NCI-H1105 (cell line): Measurements from ENCODE around the gene KRT16.
"Not testable (repeated sequence)": the region's sequence is repeated elsewhere in the genome, so short reads cannot be mapped to it uniquely, and the experiment has no call there.

Experiments
- DNase-seq: peaks from one replicate; lab custom pipeline; 2025; lab: John Stamatoyannopoulos, UW

Gene KRT16

DNA sequence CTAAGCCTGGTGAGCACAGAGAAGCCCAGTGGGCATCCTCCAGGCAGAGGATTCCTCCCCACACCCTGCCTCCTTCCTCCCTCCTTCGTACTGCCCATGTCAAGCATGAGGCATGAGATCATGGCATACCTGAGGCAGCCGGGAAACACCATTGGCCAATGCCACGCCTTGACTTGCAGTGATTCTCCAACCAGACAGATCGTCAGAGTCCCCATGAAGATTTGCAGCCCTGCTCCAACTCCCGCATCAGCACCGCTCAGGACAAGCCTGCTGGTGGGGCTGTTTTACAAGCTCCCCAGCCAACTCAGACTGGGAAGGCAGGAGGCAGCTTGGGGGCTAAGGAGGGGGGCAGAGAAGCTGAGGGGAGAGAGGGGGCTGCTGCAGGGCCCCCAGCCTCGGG is 2.9 kb upstream of the KRT16 start:
- DNase-seq = no peak

DNA sequence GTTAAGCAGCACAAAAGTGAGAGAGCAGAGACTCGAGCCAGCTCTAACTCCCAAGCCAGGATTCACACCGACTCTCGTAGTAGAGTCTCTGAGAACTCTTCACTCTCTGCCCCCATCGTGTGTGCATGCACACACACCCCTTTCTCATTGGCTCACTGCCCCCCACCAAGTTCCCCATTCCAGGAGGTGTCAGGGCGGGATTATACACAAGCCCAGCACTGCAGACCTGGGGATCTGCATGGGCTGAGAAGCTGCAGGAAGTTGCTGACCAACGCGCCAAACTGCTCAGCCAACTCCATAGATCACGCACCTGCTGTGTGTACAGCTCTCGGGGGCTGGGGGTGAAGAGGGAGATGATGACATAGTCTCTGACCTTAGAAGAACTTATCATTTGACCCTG is 2.2 kb upstream of the KRT16 start:
- not testable (repeated sequence) for DNase-seq

DNA sequence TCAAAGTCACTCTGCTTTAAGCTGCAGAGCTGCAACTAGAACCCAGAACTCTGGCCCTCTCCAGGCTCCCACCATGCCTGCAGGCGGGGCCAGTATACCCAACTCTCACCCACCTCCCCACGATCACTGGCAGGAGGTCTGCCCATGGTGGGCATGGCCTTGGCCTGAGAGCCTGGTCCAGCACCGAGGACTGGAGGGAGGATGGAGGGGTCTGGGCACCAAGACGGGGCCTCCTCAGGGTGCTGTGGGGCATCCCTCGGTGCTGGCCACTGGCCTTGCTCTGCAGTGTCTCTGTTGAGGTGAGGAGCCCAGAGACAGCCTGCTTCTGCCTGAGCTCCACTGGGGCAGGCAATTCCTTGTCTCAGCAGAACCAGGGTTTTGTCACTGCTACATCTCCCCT is 1.5 kb upstream of the KRT16 start:
- no peak for DNase-seq

DNA sequence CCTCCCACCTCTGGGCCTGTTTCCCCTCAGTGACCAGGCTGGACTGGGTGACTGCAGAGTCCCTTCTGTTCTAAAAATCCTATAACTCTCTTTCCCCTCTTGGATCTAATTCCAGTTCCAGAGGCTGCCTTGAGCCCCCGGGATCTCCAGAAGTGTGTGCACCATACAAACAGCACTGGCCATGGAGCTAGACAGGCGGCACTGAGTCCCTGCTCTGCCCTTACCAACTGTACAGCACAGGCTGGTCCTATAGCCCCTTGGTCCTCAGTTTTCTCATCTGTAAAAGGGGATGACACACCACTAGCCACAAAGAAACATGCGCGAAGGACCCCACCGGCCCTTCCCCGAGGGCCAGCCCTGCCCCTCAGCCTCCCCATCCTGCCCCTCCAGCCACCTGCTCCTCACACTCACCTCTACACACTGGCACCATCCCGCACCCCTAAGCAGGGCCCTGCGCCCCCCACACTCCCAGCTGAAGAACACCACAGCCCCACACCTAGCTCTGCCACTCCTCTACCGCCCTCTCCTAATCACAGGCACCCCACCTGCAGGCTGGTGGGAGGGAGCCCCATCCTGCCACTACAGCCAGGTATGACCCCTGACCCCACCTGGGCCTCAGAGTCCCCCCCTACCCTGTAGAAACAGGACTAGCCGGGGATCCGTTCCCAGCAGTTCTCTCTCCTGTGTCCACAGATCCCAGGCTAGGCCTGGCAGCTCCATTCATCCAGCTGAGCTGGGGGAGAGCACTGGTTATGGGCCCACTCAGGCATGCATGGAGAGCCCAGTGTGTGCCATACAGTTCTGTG is 913 bp upstream of the KRT16 start:
- no peak for DNase-seq

DNA sequence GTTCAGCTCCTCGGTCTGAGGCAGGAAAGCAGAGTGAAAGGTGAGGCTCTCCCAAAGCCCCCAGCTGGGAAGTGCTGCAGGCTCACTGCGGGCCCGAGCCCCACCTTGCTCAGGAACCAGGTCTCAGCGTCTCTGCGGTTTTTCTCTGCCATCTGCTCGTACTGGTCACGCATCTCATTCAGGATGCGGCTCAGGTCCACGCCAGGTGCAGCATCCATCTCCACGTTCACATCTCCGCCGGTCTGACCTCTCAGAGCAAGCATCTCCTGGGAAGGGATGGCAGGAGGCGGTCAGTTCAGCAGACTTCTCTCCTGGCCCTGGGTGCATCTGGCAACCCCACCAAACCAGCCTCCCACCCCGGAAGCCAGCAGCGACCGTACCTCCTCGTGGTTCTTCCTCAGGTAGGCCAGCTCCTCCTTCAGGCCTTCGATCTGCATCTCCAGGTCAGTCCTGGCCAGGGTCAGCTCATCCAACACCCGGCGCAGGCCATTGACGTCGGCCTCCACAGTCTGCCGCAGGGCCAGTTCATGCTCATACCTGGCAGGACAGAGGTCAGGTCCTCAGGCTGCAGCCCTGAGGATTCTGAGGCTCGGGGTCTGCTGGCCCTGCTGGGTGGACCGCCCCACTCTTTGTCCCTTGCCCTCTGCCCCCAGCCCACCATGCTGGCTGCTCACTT is 1.5 kb downstream of the KRT16 start:
- no peak for DNase-seq

DNA sequence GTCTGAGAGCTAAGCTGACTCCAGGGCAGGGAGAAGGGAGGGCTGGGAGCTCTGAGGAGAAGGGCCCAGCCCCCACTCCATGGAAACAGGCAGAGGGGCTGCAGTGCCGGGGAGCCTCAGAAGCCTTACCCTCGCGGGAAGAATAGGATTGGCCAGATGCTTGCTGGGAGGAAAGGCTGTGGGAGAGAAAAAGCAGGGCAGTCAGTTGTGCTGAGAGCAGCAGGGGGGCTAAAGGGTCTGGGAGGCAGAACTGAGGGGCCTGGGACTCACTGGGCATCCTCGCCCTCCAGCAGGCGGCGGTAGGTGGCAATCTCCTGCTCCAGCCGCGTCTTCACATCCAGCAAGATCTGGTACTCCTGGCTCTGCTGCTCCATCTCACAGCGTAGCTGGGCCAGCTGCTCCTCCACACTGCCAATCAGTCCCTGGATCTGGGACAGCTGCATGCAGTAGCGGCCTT is 2.5 kb downstream of the KRT16 start:
- DNase-seq = not testable (repeated sequence)

DNA sequence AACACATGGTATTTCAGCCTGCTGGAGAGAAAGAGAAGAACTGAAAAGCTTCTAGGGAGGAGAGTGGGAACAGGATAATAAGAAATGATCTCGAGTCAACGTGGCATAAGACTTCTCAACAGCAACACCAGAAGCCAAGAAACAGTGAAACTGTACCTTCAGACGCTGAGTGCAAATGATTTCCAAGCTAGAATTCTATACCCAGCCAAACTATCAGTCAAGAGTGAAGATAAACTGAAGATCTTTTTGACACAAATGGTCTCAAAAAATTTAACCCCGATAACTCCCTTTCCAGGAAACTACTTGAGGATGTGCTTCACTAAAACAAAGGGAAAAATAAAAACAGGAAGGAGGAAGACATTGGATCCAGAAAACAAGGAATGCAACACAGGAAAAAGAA is 5.6 kb downstream of the KRT16 start:
- not testable (repeated sequence) for DNase-seq

DNA sequence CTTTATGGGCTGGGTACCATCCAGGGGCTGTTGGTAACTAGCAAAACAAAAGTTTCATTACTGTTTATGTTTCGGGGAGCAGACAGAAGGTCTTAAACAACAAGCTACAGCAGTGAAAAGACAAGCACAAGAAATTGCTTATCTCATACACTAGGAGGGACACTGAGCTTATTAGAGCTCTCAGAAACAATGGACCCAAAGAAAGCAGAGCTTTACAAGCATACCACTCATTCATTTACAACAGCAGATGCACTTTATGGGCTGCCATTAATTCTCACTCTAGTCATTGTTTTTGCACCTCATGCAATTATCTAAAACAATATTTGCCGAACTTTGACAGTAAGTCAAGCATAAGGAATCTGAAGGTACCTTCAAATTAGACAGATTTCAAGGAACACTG is 10.0 kb downstream of the KRT16 start:
- no peak for DNase-seq

DNA sequence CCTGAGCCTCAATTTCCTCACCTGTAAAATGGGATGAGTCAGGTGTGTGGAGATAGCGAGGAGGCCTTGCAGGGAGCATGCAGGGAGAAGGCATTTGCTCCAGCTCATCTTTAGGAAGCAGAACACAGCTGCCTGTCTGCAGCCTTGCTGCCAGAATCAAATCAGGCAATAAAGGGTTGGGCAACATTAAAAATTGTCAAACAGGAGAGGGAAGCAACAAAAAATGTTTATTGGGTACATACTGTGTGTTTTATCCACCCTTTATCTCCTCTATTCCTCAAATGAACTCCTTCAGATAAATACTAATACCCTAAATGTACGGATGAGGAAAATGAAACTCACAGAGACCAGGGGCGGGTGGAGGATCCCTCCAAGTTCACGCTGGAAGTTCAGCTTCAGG is 12.2 kb downstream of the KRT16 start:
- no peak for DNase-seq

DNA sequence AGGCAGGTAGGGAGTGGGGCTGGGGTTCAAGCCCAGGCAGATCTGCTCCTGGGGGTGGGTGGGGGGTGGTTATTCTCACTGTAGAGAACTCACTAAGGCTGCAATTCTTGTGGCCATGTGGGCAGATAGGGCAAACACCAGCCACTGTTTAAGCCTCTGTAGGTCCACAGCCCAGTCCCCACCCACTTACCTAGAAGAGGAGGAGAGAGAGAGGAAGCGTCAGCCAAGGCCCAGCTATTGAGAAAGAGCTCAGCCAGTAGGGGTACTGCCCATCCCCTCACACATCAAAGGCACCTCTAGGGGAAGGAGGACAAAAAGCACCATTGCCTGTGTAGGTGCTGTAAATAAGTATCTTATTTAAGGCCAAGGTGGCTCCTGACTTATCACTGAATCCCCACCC is 12.9 kb downstream of the KRT16 start:
- DNase-seq = no peak

DNA sequence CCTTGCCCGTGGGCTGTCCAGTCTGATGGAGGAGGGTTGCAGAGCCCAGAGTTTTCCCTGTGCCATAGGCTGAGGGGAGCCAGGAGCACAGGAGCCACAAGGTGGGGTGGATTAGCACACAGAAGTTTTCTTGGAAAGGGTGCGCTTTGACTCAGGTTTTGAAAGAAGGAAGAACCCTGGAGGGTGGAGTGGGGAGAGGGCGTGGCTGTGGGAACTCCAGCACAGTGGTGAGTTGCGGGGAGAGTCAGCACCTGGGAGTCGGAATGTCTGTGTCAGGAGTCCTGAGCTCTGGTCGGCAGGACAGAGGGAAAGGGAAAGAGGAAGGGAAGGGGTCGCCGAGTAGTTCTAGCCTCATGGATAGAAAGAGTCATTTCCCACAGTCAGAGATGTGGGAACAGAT is 17.0 kb downstream of the KRT16 start:
- no peak for DNase-seq

DNA sequence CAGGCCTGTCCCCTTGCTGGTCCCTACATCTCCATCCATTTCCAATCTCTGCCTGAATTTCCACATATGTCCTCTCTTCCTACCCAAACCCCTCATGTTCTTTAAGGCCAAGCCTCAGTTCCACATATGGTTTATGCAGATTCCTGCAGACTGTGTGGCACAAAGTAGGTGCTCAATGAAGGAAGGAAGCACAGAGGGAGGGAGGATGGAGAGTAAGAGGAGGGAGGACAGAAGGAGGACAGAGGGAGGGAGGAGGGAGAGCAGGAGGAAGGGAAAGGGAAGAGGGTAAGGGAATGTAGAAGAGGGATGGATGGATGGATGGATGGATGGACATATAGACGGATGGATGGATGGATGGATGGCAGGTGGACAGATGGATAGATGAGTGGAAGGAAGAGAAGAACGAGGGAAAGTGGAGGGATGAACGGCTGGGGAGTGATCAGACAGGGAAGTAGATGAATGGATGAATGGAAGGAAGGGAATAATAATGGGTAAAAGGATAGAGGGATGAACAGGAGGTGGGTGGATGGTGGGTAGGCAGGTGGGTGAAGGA is 18.1 kb downstream of the KRT16 start:
- no peak for DNase-seq

DNA sequence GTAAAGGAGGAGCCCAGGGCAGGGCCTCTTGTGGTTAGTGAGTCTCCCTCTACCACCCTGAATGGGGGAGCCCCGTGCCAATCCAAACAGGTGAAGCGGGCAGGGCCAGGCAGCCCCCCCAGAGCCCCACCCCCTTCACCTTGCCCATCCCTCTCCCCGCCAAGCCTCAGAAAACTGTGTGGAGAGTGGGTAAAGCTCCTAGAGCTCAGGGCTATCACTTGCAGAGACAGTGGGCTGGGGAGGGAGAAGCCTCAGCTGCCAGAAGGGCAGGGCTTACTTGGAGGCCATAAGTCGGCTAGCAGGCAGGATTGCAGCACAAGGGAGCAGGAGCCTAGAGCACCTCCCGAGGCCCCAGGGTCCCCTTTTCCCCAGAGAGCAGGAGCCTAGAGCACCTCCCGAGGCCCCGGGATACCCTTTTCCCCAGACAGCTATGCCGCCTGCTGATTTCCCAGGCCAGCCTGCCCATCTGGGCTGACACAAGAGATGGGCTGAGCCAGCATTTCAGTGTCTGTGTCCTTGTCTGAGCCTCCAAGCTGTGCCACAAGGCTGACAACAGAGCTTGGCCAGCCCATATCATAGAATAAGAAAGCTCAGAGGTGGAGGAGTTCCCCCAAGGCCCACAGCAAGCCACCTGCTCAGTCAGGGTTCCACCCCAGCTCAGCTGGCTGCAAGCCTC is 19.1 kb downstream of the KRT16 start:
- DNase-seq = no peak

DNA sequence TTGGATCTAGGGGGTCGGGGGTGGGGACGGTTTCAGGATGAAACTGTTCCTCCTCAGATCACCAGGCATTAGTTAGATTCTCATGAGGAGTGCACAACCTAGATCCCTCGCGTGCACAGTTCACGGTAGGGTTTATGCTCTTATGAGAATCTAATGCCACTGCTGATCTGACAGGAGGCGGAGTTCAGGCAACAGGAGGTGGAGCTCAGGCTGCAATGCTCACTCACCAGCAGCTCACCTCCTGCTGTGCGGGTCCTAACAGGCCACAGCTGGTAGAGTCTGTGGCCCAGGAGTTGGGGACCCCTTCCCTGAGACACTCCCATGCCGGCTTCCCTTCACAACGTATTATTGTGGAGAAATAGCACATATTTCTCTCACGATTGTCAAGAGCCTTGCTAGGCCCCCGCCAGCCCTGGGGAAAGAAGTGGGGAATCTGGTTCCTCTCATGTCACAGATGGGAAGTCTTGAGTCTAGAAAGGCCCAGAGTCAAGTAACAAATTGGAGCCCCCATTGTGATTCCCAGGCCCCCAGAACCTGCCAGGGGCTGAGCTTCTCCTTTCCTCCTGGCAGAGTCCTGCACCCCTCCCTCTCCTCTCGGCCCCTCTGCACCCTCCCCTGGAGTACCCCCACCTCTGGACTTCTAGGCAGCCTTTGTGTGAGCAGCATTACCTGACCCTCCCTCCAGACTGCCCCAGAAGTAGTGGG is 19.8 kb downstream of the KRT16 start:
- no peak for DNase-seq

DNA sequence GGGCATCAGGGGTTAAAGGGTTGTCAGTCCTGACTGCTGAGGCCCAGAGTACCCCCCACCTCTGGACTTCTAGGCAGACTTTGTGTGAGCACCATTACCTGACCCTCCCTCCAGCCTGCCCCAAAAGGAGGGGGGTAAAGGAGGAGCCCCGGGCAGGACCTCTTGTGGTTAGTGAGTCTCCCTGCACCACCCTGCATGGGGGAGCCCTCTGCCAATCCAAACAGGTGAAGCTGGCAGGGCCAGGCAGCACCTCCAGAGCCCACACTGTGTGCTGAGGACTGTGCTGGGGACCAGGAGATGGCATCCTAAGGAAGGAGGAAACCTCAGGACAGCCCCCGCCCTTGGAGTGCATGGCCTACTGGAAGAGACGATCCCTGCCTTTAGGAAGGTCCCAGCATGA is 23.3 kb downstream of the KRT16 start:
- no peak for DNase-seq

DNA sequence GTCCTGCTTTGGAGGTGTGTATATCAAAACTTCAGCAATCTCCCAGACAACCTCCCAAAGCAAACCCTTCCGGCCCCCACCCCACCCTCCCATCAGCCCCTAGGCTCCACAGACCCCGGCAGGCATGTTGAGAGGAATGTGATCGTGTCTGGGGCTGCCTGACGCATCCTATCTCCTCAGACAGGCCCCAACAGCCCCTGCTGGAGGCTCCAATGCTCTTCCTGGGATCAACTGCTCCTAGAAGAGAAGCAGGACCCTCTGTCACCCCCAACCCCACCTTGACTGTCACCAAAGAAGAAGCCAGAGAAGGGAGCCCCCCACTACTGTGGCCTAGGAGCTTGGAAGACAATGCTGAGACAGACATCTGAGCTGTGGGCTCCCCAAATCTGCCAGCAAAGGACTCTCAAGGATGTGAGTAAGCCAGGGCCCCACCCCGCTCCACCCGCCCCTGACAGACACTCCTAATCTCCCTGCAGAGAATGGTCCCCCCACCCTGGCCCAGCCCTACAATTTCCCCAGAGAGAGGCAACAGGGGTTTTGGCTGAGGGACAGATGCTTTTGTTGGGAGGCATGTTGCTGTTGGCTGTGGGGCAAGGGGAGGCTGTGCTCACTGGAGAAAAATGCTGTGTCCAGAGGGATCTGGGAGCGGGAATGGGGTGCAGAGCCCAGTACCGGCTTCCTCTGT is 24.3 kb downstream of the KRT16 start:
- DNase-seq = no peak

DNA sequence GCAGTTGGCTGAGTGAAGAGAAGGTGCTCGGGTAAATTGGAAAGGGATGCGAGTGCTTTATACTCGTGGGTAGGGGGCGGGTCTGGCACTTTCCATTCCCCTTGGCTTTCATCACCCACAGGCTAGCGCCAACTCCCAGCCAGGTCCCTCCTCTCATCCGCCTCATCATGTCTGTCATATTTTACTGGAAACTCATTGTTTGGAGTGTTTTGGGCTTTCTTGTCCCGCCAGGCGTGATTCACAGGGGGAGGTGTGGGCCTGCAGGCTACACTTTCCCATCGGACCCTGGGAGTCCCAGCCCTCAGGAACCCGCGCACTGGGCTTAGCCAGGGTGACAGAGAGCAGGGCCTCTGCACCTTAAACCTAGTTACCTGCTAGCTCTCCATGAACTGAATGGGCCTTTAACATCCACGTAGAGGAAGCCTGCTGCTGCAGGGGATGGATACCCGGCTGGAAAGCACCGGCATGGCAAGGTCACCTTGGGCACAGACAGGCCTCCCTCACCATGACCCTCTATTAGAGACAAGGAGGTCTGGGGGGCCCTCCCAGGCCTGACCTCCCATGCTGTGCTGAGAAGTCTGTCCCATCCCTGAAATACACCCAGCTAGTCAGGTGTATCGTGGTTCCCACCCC is 25.6 kb downstream of the KRT16 start, which contains the start of gene KRT14:
TSS of gene KRT14 (minus strand) at position 33 of the 633 bp plus-strand sequence. CDS start 61 bp downstream, outside the sequence.
- DNase-seq = no peak

DNA sequence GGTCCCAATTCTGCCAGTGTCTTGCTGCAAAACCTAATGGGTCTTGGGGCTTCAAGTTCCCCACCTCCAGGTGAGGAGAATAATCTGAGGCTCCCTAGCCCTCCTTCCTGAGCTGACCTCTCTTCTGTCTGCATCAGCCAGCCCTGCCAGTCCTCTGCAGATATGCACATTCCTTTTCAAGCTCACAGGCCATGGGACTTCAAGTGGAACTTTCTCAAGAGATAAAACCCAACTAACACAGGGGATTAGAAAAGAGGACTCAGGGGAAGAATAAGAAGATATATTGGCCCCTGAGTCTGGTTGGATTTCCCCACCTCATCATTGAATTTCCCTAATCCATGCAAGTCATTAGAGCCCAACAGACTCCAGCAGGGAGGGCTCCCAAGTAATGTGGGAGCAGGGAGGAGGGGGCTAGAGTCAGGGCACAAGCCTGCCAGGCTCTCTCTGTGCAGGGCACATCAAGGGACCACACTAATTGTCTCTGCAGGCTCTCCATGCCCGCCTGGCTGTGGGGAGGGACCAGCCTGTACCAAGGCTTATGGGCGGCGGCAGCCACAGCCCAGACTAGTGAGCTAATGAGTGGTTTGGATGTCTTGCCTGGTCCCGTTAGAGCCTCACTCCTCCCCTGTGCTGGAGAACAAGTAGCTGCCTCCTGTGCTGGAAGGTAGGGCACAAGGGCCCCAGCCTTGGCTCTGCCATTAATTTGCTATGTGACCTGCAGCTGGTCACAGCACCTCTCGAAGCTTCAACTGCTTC is 27.1 kb downstream of the KRT16 start:
- DNase-seq = no peak

DNA sequence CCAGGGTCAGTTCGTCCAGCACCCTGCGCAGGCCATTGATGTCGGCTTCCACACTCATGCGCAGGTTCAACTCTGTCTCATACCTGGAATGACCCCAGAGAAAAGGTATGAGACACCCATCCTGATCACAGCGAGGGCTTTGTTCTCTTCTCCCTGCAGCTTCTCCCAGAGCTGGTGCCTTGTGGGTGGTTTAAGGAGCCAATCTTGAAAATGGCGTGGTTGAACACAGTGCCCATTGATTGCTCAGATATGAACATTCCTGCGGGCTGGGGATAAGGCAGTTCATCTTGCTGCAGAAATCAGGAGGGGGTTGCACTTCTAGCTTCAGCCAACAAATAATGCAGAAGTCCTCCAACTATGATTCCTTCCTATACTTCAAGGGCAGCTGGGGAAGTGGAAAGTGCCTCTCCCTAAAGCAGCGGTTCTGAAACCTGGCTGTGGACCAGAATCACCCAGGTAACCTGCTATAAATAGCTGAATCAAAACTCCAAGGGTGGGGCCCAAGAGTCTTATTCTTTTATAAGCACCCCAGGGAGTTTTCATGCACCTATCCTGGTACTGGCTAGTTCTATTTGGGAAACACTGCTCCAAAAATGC is 28.1 kb downstream of the KRT16 start:
- not testable (repeated sequence) for DNase-seq
